ENCODE data around the gene PARVB. TPM values are rescaled to one million over a fixed set of nuclear protein-coding genes. Genes with fewer than 3 reads are reported as not detected.

PARVB gene
- polyA plus RNA-seq, 1 donor (not counting 4 experiments of a cell fraction or from before 2014, with no cell fraction given), result 10.5 TPM

DNA sequence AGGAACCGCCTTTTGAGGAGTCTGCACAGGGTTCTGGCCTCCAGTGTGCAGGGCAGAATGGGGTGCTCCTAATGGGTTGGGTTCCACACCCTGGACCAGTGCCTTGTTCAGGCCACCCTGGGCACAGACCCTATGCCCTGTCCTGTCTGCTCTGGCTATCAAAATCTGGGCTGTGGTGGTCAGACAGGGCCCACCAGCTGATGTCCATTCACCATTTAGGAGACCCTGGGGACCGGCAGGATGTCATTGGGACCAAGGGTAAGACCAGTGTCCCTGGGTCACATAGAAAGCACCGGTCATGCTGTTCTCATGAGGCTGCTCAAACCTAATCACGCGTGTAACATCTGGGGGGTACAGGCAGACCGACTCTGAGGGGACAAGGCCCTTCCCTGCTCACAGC lies 194.0 kb downstream of the PARVB start:
- FAIRE-seq, result no peak
- Histone ChIP-seq H3K9me3 (ENCODE audit: control insufficient read depth, low read depth, low read length) (no peaks in the 10 kb centered on the region), H3K9ac (ENCODE audit: control insufficient read depth, extremely low read depth, insufficient read depth, low read length) (no peak overlapping the region), H3K9me1 (ENCODE audit: control insufficient read depth, extremely low read depth, insufficient read depth, low read length) (no peaks in the 10 kb centered on the region), H3K4me1 (ENCODE audit: control insufficient read depth, extremely low read depth, insufficient read depth, low read length) (no peaks in the 10 kb centered on the region), H3K4me2 (ENCODE audit: control insufficient read depth, extremely low read depth, insufficient read depth, low read depth, low read length) (no peak overlapping the region), H3K4me3 (ENCODE audit: control insufficient read depth in 2 of 3, extremely low read depth in 1 of 3, insufficient read depth in 2 of 3, low read depth in 1 of 3, low read length in 3 of 3) (no peak overlapping the region), H3K79me2 (ENCODE audit: control insufficient read depth, insufficient read depth, low read length) (no peaks in the 10 kb centered on the region), H3K36me3 (ENCODE audit: control insufficient read depth in 2 of 2, extremely low read depth in 1 of 2, insufficient read depth in 2 of 2, low read length in 2 of 2) (no peaks in the 10 kb centered on the region), H3K27ac (ENCODE audit: control insufficient read depth, insufficient read depth, low read length) (no peak overlapping the region), H4K20me1 (ENCODE audit: control insufficient read depth, extremely low read depth, insufficient read depth, low read length) (no peaks in the 10 kb centered on the region), H2AFZ (ENCODE audit: control insufficient read depth, low read length) (no peak overlapping the region), H3K27me3 (ENCODE audit: control insufficient read depth, extremely low read depth, insufficient read depth, low read length) (peaks cover 18% of the 10 kb centered on the region)
- dilution Hi-C loops (cut with MboI; ENCODE audit: extremely low pct_ligation_motif_present, low sequenced_read_pairs), result no loop called here
- DNase-seq (ENCODE audit: low read depth, low spot score), result no peak
- no peak for TF ChIP-seq EZH2 (IDR thresholded peaks at IDR 0.05; ENCODE audit: low read length)
- TF ChIP-seq, protein P1, sequence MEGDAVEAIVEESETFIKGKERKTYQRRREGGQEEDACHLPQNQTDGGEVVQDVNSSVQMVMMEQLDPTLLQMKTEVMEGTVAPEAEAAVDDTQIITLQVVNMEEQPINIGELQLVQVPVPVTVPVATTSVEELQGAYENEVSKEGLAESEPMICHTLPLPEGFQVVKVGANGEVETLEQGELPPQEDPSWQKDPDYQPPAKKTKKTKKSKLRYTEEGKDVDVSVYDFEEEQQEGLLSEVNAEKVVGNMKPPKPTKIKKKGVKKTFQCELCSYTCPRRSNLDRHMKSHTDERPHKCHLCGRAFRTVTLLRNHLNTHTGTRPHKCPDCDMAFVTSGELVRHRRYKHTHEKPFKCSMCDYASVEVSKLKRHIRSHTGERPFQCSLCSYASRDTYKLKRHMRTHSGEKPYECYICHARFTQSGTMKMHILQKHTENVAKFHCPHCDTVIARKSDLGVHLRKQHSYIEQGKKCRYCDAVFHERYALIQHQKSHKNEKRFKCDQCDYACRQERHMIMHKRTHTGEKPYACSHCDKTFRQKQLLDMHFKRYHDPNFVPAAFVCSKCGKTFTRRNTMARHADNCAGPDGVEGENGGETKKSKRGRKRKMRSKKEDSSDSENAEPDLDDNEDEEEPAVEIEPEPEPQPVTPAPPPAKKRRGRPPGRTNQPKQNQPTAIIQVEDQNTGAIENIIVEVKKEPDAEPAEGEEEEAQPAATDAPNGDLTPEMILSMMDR (optimal IDR thresholded peaks at IDR 0.05 in 1 of 3, IDR thresholded peaks at IDR 0.05 in 1 of 3, conservative IDR thresholded peaks at IDR 0.05 in 1 of 3; ENCODE audit: extremely low read depth in 1 of 3, insufficient read depth in 2 of 3, low read length in 3 of 3), result no peak

DNA sequence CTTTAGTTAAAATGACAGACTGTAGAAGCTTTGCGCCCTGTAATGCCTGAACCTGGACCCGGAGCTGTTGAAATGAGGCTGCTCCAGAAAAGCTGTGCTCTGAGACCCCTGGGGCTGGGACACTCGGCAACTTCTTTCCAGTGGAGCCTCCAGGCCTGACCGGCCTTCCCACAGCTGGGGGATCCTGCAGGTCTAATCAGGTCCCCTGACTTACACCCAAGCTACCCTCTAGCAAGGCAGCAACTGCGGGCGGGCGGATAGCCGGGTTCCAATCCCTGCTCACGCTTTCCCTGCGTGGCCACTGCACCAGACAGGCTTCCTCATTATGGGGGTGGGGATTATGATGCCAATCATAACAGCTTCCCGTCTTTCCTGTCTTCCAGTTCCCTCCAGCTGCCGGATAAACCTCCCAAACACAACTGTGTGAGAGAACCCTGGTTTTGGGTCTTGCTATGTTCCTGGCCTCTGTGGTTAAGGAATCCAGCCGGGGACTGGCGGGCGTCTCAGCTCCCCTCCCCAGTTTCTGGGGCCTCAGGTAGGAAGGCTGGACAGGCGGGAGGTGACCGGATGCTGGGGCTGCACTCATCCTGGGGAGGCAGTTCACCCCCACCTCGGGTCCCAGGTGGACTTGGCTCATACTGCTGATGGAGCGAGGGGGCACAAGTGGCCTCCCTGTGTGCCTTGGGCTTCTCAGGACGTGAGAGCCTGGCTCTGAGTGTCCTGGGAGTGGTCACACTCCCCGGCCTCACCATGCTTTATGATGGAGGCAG lies 195.2 kb downstream of the PARVB start:
- Histone ChIP-seq H2AFZ (ENCODE audit: control insufficient read depth, low read length) (no peak overlapping the region), H3K27me3 (ENCODE audit: control insufficient read depth, extremely low read depth, insufficient read depth, low read length) (peaks cover 18% of the 10 kb centered on the region), H3K79me2 (ENCODE audit: control insufficient read depth, insufficient read depth, low read length) (no peaks in the 10 kb centered on the region), H3K27ac (ENCODE audit: control insufficient read depth, insufficient read depth, low read length) (no peak overlapping the region), H3K36me3 (ENCODE audit: control insufficient read depth in 2 of 2, extremely low read depth in 1 of 2, insufficient read depth in 2 of 2, low read length in 2 of 2) (no peaks in the 10 kb centered on the region), H3K4me2 (ENCODE audit: control insufficient read depth, extremely low read depth, insufficient read depth, low read depth, low read length) (no peak overlapping the region), H3K4me1 (ENCODE audit: control insufficient read depth, extremely low read depth, insufficient read depth, low read length) (peaks cover 4% of the 10 kb centered on the region), H3K9me1 (ENCODE audit: control insufficient read depth, extremely low read depth, insufficient read depth, low read length) (no peaks in the 10 kb centered on the region), H4K20me1 (ENCODE audit: control insufficient read depth, extremely low read depth, insufficient read depth, low read length) (no peaks in the 10 kb centered on the region), H3K4me3 (ENCODE audit: control insufficient read depth in 2 of 3, extremely low read depth in 1 of 3, insufficient read depth in 2 of 3, low read depth in 1 of 3, low read length in 3 of 3) (no peak overlapping the region), H3K9me3 (ENCODE audit: control insufficient read depth, low read depth, low read length) (no peaks in the 10 kb centered on the region), H3K9ac (ENCODE audit: control insufficient read depth, extremely low read depth, insufficient read depth, low read length) (no peak overlapping the region)
- no peak for FAIRE-seq
- TF ChIP-seq, protein P1 (optimal IDR thresholded peaks at IDR 0.05 in 1 of 3, IDR thresholded peaks at IDR 0.05 in 1 of 3, conservative IDR thresholded peaks at IDR 0.05 in 1 of 3; ENCODE audit: extremely low read depth in 1 of 3, insufficient read depth in 2 of 3, low read length in 3 of 3), result no peak
- no peak for TF ChIP-seq EZH2 (IDR thresholded peaks at IDR 0.05; ENCODE audit: low read length)
- dilution Hi-C loops (cut with MboI; ENCODE audit: extremely low pct_ligation_motif_present, low sequenced_read_pairs), result no loop called here
- DNase-seq (ENCODE audit: low read depth, low spot score), result no peak
